CD4-positive, alpha-beta T cell treated with Interleukin-4 for 1 hour (primary cell): ENCODE data around the gene RANBP3.
A peak's percentile ranks its signal among the peaks of the same experiment; 100 is the strongest.

Experiments
- DNase-seq, 2 donors: peaks; one replicate each; pipeline ENCODE4 v3.0.0-alpha.2; 2020 to 2022

Gene RANBP3

GRCh38 chr19:5947435-5947834 lies 30.5 kb downstream of the RANBP3 start:
- DNase-seq, result peak in 1 of 2 donors; percentile 53

- DNase-seq, result no peak
Measured at GRCh38 chr19:5943623-5944022, 34.3 kb downstream of the RANBP3 start.

- DNase-seq, result no peak
Measured at GRCh38 chr19:5943045-5943444, 34.9 kb downstream of the RANBP3 start.

- no peak for DNase-seq
Measured at GRCh38 chr19:5941673-5942072, 36.3 kb downstream of the RANBP3 start.

GRCh38 chr19:5940260-5941208 lies 37.4 kb downstream of the RANBP3 start:
- DNase-seq, result no peak

- no peak for DNase-seq
Measured at GRCh38 chr19:5937550-5937949, 40.4 kb downstream of the RANBP3 start.

- DNase-seq, result no peak
Measured at GRCh38 chr19:5936292-5936592, 41.7 kb downstream of the RANBP3 start.

- DNase-seq, result no peak
Measured at GRCh38 chr19:5935473-5936291, 42.3 kb downstream of the RANBP3 start.

- no peak for DNase-seq
Measured at GRCh38 chr19:5934774-5935472, 43.0 kb downstream of the RANBP3 start.

- no peak for DNase-seq
Measured at GRCh38 chr19:5934069-5934401, 43.9 kb downstream of the RANBP3 start.

- DNase-seq, result no peak
Measured at GRCh38 chr19:5933391-5934068, 44.4 kb downstream of the RANBP3 start.

- DNase-seq, result no peak
Measured at GRCh38 chr19:5932609-5933262, 45.2 kb downstream of the RANBP3 start.

- DNase-seq, result no peak
Measured at GRCh38 chr19:5932146-5932545, 45.8 kb downstream of the RANBP3 start.

- no peak for DNase-seq
Measured at GRCh38 chr19:5931251-5931650, 46.7 kb downstream of the RANBP3 start.

GRCh38 chr19:5929625-5930024 lies 48.3 kb downstream of the RANBP3 start:
- no peak for DNase-seq

GRCh38 chr19:5929179-5929578 lies 48.8 kb downstream of the RANBP3 start:
- DNase-seq, result no peak

GRCh38 chr19:5927441-5927821 lies 50.5 kb downstream of the RANBP3 start:
- no peak for DNase-seq

- no peak for DNase-seq
Measured at GRCh38 chr19:5926641-5927440, 51.1 kb downstream of the RANBP3 start.

GRCh38 chr19:5925830-5926427 lies 52.0 kb downstream of the RANBP3 start:
- DNase-seq, result no peak

- no peak for DNase-seq
Measured at GRCh38 chr19:5923356-5923755, 54.6 kb downstream of the RANBP3 start.

- DNase-seq, result no peak
Measured at GRCh38 chr19:5922161-5922545, 55.8 kb downstream of the RANBP3 start.
